OCI-LY3 (cell line): ENCODE measurements around the gene EHMT1.
A peak's percentile ranks its signal among the peaks of the same experiment; 100 is the strongest.

Experiments used
- H2AFZ ChIP-seq: fragments of 200-600, 300-600 bp; shearing (Covaris generic); 2 replicates; pipeline ENCODE4 v1.6.0; 2014; ENCODE audit warnings: antibody characterized with exemption, low read depth, low read length
- H3K27ac ChIP-seq: fragments of 200-600, 300-600 bp; sonication (generic); 2 replicates; pipeline ENCODE4 v1.5.1; 2014; ENCODE audit warnings: mild to moderate bottlenecking, low read length, moderate library complexity, mixed read lengths
- H3K27me3 ChIP-seq: fragments of 200-600, 300-600 bp; sonication (generic); 2 replicates; pipeline ENCODE4 v1.6.1; 2014; ENCODE audit warnings: low read depth, low read length, mixed read lengths
- H3K36me3 ChIP-seq: fragments of 200-600, 300-600 bp; sonication (generic); replicated peaks from 2 replicates; pipeline ENCODE3; 2014; ENCODE audit warnings: low read depth, low read length, mixed read lengths
- H3K4me1 ChIP-seq: fragments of 300-600, 200-600 bp; sonication (generic); 2 replicates; pipeline ENCODE4 v1.6.1; 2014; ENCODE audit warnings: low read length, mixed read lengths
- H3K4me2 ChIP-seq: fragments of 200-600, 300-600 bp; sonication (generic); 2 replicates; pipeline ENCODE4 v1.6.1; 2014; ENCODE audit warnings: low read length, mixed read lengths
- H3K4me3 ChIP-seq: fragments of 300-600, 200-600 bp; sonication (generic); 2 replicates; pipeline ENCODE4 v1.5.1; 2014; ENCODE audit warnings: antibody characterized with exemption, mild to moderate bottlenecking, low read length, moderate library complexity
- H3K79me2 ChIP-seq: fragments of 300-600, 200-600 bp; shearing (Covaris generic); 2 replicates; pipeline ENCODE4 v1.6.1; 2014; ENCODE audit warnings: mild to moderate bottlenecking, low read length, mixed read lengths
- H3K9ac ChIP-seq: fragments of 300-600, 200-600 bp; shearing (Covaris generic); 2 replicates; pipeline ENCODE4 v1.6.0; 2014; ENCODE audit warnings: mild to moderate bottlenecking, low read length, moderate library complexity
- H3K9me3 ChIP-seq: fragments of 200-600, 300-600 bp; shearing (Covaris generic); 2 replicates; pipeline ENCODE4 v1.6.1; 2014; ENCODE audit warnings: low read length, mixed read lengths; ENCODE audit not compliant: insufficient read depth
- H4K20me1 ChIP-seq: fragments of 200-600, 300-600 bp; sonication (generic); 2 replicates; pipeline ENCODE4 v1.6.1; 2016; ENCODE audit warnings: low read length, mixed read lengths; ENCODE audit not compliant: insufficient read depth
- EZH2phosphoT487 ChIP-seq: fragments of 200-600 bp; shearing (Covaris generic); IDR thresholded peaks from 2 replicates; pipeline ENCODE4 v1.6.1; 2018; ENCODE audit warnings: antibody characterized with exemption, mixed run types, low read depth
- TF ChIP-seq, protein P1 (sequence below): fragments of 200-600, 300-600 bp; sonication (generic); IDR thresholded peaks from 2 replicates; pipeline ENCODE4 v1.5.1; 2014; ENCODE audit warnings: antibody characterized with exemption, low read length, low read depth

Gene EHMT1

DNA sequence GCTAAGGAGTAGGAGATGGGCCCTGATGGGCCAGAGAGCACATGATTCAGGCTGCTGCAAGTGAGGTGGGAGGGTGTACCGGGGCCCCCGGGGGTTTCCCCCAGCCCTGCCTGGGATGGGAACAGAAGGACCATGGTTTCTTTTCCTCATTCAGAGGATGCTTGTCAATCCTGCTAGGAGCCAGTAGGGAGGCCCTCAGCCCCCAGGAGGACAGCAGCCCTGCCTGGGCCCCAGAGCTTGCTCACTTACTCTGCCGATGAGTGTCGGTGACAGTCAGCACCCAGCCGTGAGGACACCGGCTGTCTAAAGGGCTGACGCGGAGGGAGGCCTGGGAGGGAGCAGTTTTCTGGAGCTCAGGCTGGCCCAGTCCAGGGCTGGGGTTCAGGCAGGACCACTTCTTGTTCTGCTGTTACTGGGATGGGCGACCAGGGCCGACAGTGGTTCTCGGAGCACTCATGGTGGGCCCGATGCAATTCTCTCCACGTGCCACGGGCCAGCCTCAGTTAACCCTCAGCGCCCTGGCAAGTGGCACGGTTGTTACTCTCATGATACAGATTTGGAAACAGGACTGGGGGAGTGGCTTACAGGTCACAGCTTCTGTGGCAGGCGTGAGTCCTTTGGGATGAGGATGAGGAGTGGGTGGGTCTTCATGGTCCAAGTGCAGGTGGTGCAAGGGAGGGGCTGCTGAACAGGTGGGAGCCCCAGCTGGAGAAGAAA lies 11.5 kb upstream of the EHMT1 start:
- Histone ChIP-seq H4K20me1 (no peaks in the 10 kb centered on the region; the same call in 1 of the 2 replicates), H3K79me2 (peaks cover 4% of the 10 kb centered on the region; the same call in 1 of the 2 replicates), H2AFZ (no peak overlapping the region), H3K27ac (no peak overlapping the region), H3K9ac (no peak overlapping the region), H3K27me3 (no peaks in the 10 kb centered on the region; the same call in 1 of the 2 replicates), H3K36me3 (no peaks in the 10 kb centered on the region), H3K4me2 (peak overlapping the region; percentile 88), H3K9me3 (no peaks in the 10 kb centered on the region), H3K4me1 (peaks cover 25% of the 10 kb centered on the region), H3K4me3 (peak overlapping the region; percentile 93; the same call in 1 of the 2 replicates)
- TF ChIP-seq, protein P1, sequence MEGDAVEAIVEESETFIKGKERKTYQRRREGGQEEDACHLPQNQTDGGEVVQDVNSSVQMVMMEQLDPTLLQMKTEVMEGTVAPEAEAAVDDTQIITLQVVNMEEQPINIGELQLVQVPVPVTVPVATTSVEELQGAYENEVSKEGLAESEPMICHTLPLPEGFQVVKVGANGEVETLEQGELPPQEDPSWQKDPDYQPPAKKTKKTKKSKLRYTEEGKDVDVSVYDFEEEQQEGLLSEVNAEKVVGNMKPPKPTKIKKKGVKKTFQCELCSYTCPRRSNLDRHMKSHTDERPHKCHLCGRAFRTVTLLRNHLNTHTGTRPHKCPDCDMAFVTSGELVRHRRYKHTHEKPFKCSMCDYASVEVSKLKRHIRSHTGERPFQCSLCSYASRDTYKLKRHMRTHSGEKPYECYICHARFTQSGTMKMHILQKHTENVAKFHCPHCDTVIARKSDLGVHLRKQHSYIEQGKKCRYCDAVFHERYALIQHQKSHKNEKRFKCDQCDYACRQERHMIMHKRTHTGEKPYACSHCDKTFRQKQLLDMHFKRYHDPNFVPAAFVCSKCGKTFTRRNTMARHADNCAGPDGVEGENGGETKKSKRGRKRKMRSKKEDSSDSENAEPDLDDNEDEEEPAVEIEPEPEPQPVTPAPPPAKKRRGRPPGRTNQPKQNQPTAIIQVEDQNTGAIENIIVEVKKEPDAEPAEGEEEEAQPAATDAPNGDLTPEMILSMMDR, result no peak
- no peak for TF ChIP-seq EZH2phosphoT487

DNA sequence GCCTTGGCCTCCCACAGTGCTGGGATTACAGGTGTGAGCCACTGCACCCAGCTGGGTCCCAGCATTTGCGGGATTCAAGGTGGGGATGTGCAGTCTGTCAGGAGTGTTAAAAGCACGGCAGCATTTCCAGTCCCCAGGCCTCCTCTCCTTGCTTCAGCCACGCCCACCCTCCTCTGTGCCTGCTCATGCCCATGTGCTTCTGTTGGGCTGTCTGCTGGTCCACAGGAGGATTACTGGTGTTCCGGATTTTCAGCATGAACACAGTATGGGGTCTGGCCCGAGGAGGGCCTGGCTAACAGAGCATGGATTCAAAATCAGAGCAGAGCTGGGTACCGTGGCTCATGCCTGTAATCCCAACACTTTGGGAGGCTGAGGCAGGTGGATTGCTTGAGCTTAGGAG lies 7.9 kb upstream of the EHMT1 start:
- Histone ChIP-seq H3K36me3 (peaks cover 17% of the 10 kb centered on the region), H2AFZ (no peak overlapping the region), H3K4me1 (peaks cover 13% of the 10 kb centered on the region), H3K79me2 (peaks cover 4% of the 10 kb centered on the region; the same call in 1 of the 2 replicates), H3K27me3 (no peaks in the 10 kb centered on the region; the same call in 1 of the 2 replicates), H3K4me3 (no peak overlapping the region), H4K20me1 (no peaks in the 10 kb centered on the region; the same call in 1 of the 2 replicates), H3K9me3 (no peaks in the 10 kb centered on the region), H3K4me2 (no peak overlapping the region), H3K27ac (no peak overlapping the region), H3K9ac (no peak overlapping the region)
- TF ChIP-seq EZH2phosphoT487, result no peak
- TF ChIP-seq, protein P1, result no peak

DNA sequence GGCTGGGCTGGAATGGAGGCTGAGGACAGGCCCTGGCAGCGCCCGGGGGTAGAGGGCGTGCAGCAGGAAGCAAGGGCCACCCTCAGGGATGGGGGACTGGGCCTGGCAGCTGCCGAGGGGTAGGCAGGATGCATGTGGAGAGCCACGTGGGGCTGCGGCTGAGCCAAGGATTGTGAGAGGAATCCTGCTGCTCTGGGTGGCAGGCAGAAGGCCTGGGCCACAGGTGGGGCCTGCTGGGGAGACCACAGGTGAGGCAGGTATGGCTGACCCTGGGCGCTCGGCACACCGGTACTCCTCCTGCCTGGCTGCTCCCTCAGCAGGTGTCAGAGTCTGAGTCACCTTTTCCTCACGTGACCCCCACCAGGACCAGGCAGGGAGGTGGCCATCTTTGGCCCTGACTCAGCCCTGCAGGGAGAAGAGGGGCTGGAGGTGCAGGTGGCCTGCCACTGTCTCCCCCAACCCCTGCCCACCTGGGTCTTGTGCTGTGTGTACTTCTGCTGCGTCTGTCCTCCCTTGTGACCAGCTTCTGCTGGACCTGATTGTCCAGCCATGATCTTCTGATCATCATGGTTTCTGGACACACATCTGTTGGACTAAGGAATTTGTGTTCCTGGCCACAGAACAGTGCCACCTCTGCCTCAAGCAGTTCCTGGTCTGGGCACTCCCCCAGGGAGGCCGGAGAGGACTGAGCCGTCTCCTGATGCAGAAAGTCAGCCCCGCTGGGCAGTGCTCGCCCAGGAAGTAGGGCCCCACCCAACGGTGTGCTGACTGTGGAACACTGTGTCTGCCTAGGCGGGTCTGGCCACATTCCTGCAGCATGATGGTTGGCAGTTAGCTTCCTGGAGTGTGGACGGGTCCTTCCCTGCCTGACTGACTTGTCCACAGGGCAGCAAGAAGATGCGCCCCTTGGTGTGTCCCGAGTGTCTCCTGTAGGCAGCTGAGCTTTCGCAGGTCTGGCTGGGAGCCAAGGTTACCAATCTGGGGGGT lies 6.9 kb upstream of the EHMT1 start:
- no peaks in the 10 kb centered on the region; the same call in 1 of the 2 replicates for H4K20me1 ChIP-seq
- no peak overlapping the region for H3K4me2 ChIP-seq
- TF ChIP-seq, protein P1, result no peak
- TF ChIP-seq EZH2phosphoT487, result no peak
- H2AFZ ChIP-seq, result no peak overlapping the region
- H3K79me2 ChIP-seq, result peaks cover 8% of the 10 kb centered on the region
- no peak overlapping the region for H3K4me3 ChIP-seq
- H3K36me3 ChIP-seq, result peaks cover 23% of the 10 kb centered on the region
- no peak overlapping the region for H3K27ac ChIP-seq
- H3K27me3 ChIP-seq, result no peaks in the 10 kb centered on the region
- H3K9ac ChIP-seq, result no peak overlapping the region
- H3K4me1 ChIP-seq, result peaks cover 6% of the 10 kb centered on the region
- no peaks in the 10 kb centered on the region for H3K9me3 ChIP-seq

DNA sequence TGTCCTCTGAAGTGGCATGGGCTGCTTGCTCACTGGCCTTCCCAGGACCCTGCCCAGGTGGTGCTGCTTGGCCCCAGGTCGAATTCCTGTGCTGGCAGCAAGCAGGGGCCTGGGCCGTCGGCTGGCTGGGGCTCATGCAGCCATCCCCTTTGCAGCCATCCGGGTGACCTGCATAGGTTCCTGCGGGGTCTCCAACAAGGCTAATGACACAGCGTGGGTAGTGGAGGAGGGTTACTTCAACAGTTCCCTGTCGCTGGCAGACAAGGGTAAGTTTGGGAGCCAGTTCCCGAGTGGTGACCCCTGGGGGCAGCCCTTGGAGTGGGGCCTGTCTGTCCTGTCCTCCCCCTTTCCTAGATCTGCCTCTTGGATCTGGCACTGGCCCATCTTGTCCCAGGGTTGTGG lies 6.1 kb upstream of the EHMT1 start:
- no peaks in the 10 kb centered on the region for H4K20me1 ChIP-seq
- H3K36me3 ChIP-seq, result peaks cover 23% of the 10 kb centered on the region
- no peak overlapping the region for H3K9ac ChIP-seq
- H3K27me3 ChIP-seq, result no peaks in the 10 kb centered on the region
- no peak overlapping the region for H3K4me2 ChIP-seq
- H3K79me2 ChIP-seq, result peaks cover 16% of the 10 kb centered on the region
- no peak overlapping the region for H3K27ac ChIP-seq
- no peak for TF ChIP-seq EZH2phosphoT487
- TF ChIP-seq, protein P1, result no peak
- peaks cover 9% of the 10 kb centered on the region for H3K4me1 ChIP-seq
- H3K4me3 ChIP-seq, result no peak overlapping the region
- H3K9me3 ChIP-seq, result no peaks in the 10 kb centered on the region
- no peak overlapping the region for H2AFZ ChIP-seq
